ENCODE data around the gene FAM111B. TPM values are rescaled to one million over a fixed set of nuclear protein-coding genes. Genes with fewer than 3 reads are reported as not detected.

Gene FAM111B
- total RNA-seq, 1 experiment from 2014 or later, result 23.6 TPM

- no peak overlapping the region for H3K27ac ChIP-seq (ENCODE audit: low read length)
- no peak for ATAC-seq
- no peak overlapping the region for H3K4me3 ChIP-seq (ENCODE audit: low read depth in 2 of 2, low read length in 2 of 2)
- in situ Hi-C loops (cut with HindIII; ENCODE audit: low pct_unique_long_range_greater_than_20kb, low sequenced_read_pairs) (no loop called here), intact Hi-C loops (cut with micrococcal nuclease; ENCODE audit: unreplicated experiment) (loop anchor here (10.0 kb wide), 1 partner anchor 414 kb away; no protein-coding TSS in a partner anchor)
- no TSS peak for BruUV-seq (replicated peaks)
- CTCF ChIA-PET, result no interaction called here
- H3K27me3 ChIP-seq (ENCODE audit: control insufficient read depth, insufficient read depth, low read length), result peaks cover 15% of the 10 kb centered on the region; the same call in 1 of the 2 replicates
- no peak for DNase-seq (ENCODE audit: low read depth, low spot score)
- POLR2A ChIA-PET, result no interaction called here
- H3K9me3 ChIP-seq (ENCODE audit: control insufficient read depth, insufficient read depth, low read depth, low read length), result no peaks in the 10 kb centered on the region
- no peaks in the 10 kb centered on the region for H3K4me1 ChIP-seq (ENCODE audit: control insufficient read depth, insufficient read depth, low read length)
- no peaks in the 10 kb centered on the region for H3K36me3 ChIP-seq (ENCODE audit: control insufficient read depth, insufficient read depth, low read length)
- TF ChIP-seq CTCF (IDR thresholded peaks at IDR 0.05), result no peak
- no peak for TF ChIP-seq POLR2AphosphoS5 (IDR thresholded peaks at IDR 0.05; ENCODE audit: low read depth, low read length)
- TF ChIP-seq SIN3A (IDR thresholded peaks at IDR 0.05; ENCODE audit: borderline replicate concordance, insufficient read depth, low read depth, low read length), result no peak
- TF ChIP-seq REST (IDR thresholded peaks at IDR 0.05; ENCODE audit: insufficient read depth in 1 of 2, low read depth in 2 of 2, low read length in 1 of 2), result no peak
- TF ChIP-seq TCF7L2 (IDR thresholded peaks at IDR 0.05; ENCODE audit: low read depth, low read length), result no peak
These were observed 38.0 kb upstream of the FAM111B start for GRCh38 chr11:59069087-59069486.

DNA sequence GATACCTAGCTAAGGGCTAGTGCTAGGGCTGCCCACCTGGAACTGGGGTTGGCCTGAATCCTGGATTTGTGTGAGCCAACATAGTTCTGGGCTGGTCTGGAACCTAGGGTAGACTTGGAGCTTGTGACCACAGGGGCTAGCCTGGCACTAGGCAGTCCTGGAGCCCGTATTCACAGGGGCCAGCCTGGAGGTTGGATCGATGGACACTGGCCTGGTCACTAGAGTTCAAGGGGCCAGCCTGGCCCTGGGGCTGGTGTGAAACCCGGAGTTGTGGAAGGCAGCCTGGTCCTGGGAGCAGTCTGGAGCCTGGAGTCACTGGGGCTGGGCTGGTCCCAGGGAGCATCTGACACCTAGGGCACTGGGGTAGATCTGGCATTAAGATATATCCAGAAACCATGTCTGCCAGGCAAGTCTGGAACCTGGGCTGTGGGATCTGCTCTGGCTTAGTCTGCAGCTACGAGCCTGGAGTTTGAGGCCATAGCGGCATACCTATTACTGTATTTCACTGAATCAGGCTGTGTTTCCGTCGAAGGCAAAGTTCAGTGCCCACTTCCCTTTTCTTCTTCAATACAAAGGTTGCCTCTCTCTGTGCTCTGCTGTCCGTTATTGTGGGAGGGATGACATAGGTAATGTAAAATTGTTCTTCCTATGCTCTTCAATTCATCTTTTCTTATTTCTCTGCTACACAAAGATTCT, 30.0 kb upstream of the FAM111B start:
- in situ Hi-C loops (cut with HindIII; ENCODE audit: low pct_unique_long_range_greater_than_20kb, low sequenced_read_pairs), result no loop called here
- intact Hi-C loops (cut with micrococcal nuclease; ENCODE audit: unreplicated experiment), result no loop called here
- POLR2A ChIA-PET, result no interaction called here

More for the DNA sequence above, 30.0 kb upstream of the FAM111B start:
- Histone ChIP-seq H3K4me1 (ENCODE audit: control insufficient read depth, insufficient read depth, low read length) (no peaks in the 10 kb centered on the region), H3K9me3 (ENCODE audit: control insufficient read depth, insufficient read depth, low read depth, low read length) (no peaks in the 10 kb centered on the region), H3K36me3 (ENCODE audit: control insufficient read depth, insufficient read depth, low read length) (no peaks in the 10 kb centered on the region), H3K4me3 (ENCODE audit: low read depth in 2 of 2, low read length in 2 of 2) (no peak overlapping the region), H3K27me3 (ENCODE audit: control insufficient read depth, insufficient read depth, low read length) (no peaks in the 10 kb centered on the region), H3K27ac (ENCODE audit: low read length) (no peak overlapping the region)
- ATAC-seq (no peak), DNase-seq (ENCODE audit: low read depth, low spot score) (no peak)
- CTCF ChIA-PET, result no interaction called here
- TF ChIP-seq TCF7L2 (IDR thresholded peaks at IDR 0.05; ENCODE audit: low read depth, low read length), result no peak
- no peak for TF ChIP-seq SIN3A (IDR thresholded peaks at IDR 0.05; ENCODE audit: borderline replicate concordance, insufficient read depth, low read depth, low read length)
- TF ChIP-seq POLR2AphosphoS5 (IDR thresholded peaks at IDR 0.05; ENCODE audit: low read depth, low read length), result no peak
- no peak for TF ChIP-seq REST (IDR thresholded peaks at IDR 0.05; ENCODE audit: insufficient read depth in 1 of 2, low read depth in 2 of 2, low read length in 1 of 2)
- no peak for TF ChIP-seq CTCF (IDR thresholded peaks at IDR 0.05)
- BruUV-seq (replicated peaks), result no TSS peak

Measured in Panc1 (cell line).